ENCODE results near the gene BCL11A.

BCL11A gene

DNA sequence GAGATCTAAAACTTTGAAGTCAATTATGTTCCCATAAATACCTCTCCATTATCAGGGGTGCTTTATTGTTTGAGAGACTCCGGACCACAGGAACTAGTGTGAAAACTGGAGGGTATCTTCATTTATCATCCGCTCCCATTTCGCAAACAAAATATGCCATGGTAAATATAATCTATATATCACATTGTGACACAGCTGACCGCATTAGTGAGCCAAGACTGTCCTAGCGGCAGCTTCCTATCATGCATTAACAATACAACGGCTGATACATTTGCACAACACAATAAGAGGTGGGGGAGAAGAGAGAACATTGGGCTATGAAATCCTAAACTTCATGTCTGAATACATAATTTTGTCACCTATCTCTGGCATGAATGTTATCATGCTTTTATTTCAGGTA, 29.5 kb downstream of the BCL11A start:
- DNase-seq, result no peak

DNA sequence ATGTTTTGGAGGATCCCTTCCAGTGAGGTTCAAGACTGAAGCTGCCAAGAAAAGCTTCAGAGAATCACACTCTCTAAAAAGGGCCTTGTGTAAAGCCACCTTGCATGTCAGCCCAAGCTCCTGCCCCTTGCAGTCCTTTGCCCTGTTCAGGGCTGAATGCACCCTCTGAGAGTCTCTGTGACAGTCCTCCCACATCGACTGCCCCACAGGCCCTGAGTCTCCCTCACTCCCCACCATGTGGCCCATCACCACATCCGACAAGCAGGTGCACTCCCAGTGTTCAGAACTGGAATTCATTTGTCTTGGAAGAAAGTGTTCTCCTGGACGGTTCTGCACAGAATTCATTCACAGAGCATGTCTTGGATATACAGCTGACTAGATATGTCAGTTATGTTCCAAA, 31.0 kb downstream of the BCL11A start:
- no peak for DNase-seq

DNA sequence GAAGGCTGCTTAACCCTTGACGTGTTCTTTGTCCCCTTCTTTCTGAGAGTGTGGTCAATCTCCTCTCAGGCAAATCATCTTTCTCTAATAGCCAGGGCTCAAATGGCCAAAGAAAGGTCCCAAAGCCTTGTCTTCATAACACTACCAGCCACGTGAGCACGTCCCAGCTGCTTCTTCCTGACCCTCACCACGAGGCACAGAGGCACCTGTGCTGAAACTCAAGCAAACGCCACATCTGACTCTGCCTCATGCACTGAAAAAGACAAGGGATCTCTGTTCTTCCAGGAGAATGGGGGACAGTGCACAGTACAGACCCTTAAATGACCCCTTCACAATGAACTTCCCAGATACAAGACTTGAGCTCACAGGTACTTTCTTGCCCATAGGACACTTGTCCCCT, 31.8 kb downstream of the BCL11A start:
- DNase-seq, result no peak

DNA sequence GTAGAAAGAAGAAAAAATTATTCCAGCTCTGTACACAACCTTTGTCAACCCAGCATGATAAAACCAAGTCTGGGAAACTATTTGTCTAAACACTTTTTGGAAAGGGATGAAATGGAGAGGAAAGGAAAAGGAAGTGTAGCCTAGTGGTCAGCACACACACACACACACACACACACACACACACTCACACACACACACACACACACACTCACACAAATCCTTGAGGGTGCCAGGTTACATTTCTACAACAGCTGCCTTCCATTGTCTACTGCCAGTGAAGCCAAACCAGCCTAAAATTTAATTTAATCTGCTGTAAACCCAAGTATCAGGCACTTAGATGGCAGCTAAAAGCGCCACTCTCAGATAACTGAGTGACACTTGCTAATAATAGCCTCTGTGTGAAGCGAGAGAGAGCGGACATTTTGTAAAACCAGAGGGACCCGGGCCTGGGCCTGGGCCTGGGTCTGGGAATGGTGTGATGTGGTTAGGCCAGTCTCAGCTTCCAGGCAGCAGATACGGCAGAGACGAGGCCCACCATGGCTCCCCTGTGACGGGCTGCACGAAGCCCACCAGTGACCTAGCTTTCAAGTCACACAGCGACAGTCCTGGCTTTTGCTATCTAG, 32.4 kb downstream of the BCL11A start:
- no peak for DNase-seq

GRCh38 chr2:60520151-60520876, 33.1 kb downstream of the BCL11A start:
- DNase-seq, result no peak

DNA sequence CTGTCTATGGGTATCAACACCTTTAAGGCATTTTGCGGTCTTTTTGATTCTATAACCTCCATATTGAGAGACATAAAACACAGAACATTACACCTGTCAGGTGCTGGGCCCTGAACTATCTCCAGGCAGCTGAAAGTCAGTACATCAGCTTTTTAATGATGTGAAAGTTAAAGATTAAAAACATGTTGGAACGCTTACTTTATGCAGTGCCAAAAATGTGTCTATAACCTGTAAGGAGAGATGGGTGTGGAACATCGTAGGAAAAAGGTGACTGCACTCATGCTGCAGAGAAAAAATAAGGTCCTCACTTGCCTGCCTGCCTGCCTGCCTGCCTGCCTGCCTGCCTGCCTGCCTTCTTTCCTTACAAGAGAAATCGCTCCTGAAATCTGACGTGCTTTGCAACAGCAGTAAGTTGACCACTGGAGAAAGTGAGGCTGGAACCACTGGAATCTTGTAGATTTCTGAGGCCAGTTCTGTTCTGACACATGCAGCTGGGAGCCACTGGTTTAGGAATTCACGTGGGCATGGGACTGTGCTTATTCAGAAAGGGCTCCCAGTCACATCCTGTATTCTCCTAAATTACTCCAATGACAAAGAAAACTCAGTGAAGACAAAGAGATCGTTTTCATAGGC, 34.1 kb downstream of the BCL11A start:
- DNase-seq, result no peak

DNA sequence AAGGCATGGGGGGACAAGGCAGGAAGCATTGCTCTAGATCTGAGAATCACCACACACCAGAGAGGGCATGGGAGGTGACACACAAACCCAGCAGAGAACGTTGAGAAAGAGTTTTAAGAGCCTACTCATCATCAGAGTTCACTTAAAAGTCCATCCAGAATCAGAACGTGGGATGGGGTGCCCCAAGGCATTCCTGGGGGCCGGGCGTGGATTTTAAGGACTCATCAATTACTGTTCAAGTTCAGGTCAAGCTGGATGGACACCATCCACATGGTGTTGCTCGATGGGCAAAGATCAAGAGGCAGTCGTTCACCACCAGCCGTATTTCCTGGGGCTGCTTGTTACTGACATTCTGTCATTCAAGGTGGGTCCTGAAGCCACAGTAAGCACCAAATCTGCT, 34.9 kb downstream of the BCL11A start:
- DNase-seq, result no peak

- no peak for DNase-seq
Measured at GRCh38 chr2:60517446-60517845, 36.0 kb downstream of the BCL11A start.

DNA sequence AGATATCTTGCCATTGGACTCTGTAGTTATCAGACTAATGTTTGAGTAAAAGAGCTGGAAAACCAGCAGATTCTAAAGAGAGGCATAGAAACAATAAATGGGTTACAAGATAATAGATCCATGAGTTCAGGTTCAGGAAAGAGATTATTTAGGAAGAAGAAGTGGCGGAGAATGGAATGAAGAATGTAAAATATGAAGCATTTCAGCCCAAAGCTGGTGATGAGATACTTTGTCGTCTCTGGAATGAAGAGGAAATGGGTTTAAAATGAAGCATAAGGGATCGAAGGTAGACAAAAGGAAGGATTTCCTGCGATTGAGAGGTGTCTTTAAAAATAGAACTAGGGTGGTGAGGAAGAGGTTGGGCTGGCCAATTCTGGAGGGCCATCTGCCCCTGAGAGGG, 36.6 kb downstream of the BCL11A start:
- DNase-seq, result no peak

GRCh38 chr2:60516383-60516811, 37.1 kb downstream of the BCL11A start:
- no peak for DNase-seq

DNA sequence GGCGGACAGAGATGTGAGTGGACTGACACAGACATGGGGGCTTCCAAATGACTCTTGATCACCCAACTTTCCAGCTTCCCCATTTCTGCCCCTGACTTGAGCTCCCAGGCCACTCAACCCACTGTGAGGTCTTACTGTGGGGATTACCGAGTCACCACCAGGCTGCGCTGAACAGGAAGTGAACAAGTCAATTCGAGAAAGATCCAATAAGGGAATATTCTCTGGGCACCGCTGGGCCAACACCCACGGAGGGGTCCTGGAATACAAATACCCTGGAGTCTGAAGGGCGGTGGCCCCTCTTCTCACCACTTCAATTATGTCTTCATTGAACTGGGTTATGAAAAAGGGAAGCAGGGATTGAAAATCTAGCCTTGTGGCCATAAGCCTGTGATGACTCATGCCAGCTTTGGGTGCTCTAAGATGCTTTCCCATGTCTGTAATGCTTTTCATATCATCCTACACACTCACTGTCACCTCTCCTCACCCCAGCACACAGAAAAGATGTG, 37.7 kb downstream of the BCL11A start:
- peak; percentile 11 to 46 for DNase-seq

GRCh38 chr2:60513996-60514395, 39.5 kb downstream of the BCL11A start:
- no peak for DNase-seq

DNA sequence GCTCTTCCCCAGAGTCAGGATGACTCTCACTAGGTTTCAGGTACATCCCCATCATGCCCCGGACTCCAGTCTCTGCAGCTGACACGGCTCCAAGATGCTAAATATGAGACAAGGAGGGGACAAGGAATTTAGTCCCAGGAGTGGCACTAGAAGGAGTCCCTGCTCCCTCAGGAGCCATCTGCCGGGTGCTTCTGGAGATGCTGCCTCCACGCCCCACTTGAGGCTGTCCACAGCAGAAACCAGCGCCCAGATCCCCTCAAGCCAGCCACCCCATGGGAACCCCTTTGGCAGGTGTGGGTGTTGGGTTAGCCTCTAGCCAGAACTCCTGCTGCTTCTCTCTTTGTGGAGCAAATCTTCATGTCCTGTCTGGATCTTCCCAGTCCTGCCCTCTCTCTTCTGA, 40.3 kb downstream of the BCL11A start:
- no peak for DNase-seq

GRCh38 chr2:60512641-60513040, 40.8 kb downstream of the BCL11A start:
- no peak for DNase-seq

GRCh38 chr2:60512062-60512622, 41.3 kb downstream of the BCL11A start:
- no peak for DNase-seq

GRCh38 chr2:60510713-60511112, 42.7 kb downstream of the BCL11A start:
- no peak for DNase-seq

DNA sequence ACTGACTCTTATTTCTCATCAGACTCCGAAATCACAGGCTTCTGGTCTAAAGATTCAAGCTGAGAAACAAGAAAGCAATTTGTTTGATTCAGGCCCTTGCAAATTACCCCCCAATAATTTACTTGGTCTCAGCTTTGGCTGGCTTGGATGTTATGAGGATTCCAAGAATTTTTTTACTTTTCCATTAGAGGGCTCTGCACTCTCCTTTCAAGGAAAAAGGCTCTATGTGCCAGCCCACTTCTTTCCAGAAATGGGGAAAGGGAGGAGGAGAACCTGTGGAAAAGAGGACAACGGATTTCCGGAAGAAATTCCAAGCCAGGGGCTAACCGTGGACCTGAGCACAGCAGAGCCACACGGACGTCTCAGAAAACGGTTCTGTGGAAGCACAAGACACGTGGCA, 44.4 kb downstream of the BCL11A start:
- no peak for DNase-seq

DNA sequence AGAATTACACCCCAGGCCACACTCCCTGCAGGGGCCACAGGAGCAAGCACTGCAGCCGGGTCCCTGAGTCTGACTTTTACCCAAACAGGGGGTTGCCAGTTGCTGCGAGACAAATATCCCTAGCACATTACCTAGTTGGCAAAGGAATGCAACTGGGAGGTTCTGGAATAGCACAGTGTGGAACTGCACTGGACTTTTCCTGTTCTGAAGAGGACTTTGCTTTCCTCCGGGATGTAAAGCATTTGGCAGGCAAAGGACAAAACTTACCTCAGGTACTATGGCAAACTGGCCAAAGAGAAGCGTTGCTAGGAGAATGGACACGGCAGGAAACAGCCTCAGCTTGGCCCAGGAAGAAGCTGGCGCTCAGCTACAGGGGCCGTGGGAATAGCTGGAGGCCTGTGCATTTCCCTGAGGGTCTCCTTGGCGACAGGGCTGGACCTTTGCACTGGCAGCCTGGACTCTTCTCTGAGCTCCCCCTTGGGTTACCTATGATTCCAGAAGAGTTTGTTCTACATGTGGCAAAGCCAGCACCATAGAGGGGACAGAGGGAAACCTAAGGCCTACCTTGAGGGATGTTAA, 45.0 kb downstream of the BCL11A start:
- DNase-seq, result no peak

GRCh38 chr2:60507211-60507965, 46.1 kb downstream of the BCL11A start:
- DNase-seq, result no peak

DNA sequence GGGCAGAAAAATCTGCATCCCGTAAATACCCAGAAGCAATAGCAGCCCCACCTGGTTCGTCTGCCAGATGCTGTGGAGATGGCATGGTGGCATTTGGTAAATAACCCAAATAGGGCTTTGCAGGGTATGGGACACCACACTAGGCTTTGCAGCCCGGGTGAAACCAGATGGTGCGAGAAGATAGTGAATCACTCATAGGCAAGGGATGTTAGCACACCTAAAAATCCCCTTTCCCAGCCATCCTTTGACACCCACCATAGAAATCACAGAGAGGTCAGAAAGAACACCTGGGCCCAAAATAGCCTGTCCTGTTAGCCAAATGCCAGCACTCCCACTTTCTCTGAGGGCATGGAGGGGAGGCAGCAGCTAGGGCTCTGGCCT, 47.6 kb downstream of the BCL11A start:
- DNase-seq, result no peak

- no peak for DNase-seq
Measured at GRCh38 chr2:60505240-60505879, 48.1 kb downstream of the BCL11A start.

DNA sequence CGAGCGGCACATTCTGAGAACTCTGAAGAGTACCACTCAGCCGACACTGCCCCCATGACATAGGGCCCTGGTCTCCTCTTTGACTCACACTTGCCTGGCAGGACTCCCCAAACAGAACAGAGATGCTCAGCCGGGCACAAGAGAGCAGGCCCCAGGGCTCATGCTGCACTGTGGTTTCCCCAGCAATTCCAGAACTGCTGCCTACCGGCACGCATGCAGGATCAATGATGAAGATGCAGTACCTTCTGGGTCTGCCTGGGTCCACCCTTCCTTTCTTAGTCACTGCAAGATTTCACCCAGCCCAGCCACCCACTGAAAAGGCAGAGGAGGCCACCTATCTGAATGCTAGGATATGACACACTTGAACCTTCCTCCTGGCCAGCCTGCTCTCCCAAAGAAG, 49.4 kb downstream of the BCL11A start:
- no peak for DNase-seq
